SK-N-SH treated with all-trans-retinoic acid at 6 μM for 48 hours (cell line): ENCODE measurements around the gene NUB1.

Experiments
- ESRRG ChIP-seq: fragments of 250-450 bp; sonication (Bioruptor Pico); IDR thresholded peaks from 2 replicates; pipeline ENCODE4 v1.6.1; 2021; ENCODE audit warnings: mild to moderate bottlenecking
- PPARA ChIP-seq: fragments of 250-450 bp; sonication (Bioruptor Pico); IDR thresholded peaks from 2 replicates; pipeline ENCODE4 v1.5.0; 2020; ENCODE audit warnings: mild to moderate bottlenecking, borderline replicate concordance
- TOX ChIP-seq: fragments of 250-450 bp; sonication (Bioruptor Pico); IDR thresholded peaks from 2 replicates; pipeline ENCODE4 v1.8.0; 2021; ENCODE audit warnings: mild to moderate bottlenecking, moderate library complexity, borderline replicate concordance
- ZC3H10 ChIP-seq: fragments of 250-450 bp; sonication (Bioruptor Pico); IDR thresholded peaks from 2 replicates; pipeline ENCODE4 v1.5.1; 2021; ENCODE audit warnings: mild to moderate bottlenecking, moderate library complexity
- ZNF70 ChIP-seq: fragments of 450-650 bp; formaldehyde crosslinking; IDR thresholded peaks from 2 replicates; pipeline ENCODE4 v1.5.0; 2020; ENCODE audit warnings: mild to moderate bottlenecking, moderate library complexity
- ZNF8 ChIP-seq: fragments of 450-650 bp; formaldehyde crosslinking; IDR thresholded peaks from 2 replicates; pipeline ENCODE4 v1.5.0; 2020; ENCODE audit warnings: mild to moderate bottlenecking, moderate library complexity
- TF ChIP-seq, protein P1 (sequence below): fragments of 250-450 bp; sonication (Bioruptor Pico); IDR thresholded peaks from 2 replicates; pipeline ENCODE4 v1.5.1; 2020; ENCODE audit warnings: low read depth, mild to moderate bottlenecking, moderate library complexity

DNA sequence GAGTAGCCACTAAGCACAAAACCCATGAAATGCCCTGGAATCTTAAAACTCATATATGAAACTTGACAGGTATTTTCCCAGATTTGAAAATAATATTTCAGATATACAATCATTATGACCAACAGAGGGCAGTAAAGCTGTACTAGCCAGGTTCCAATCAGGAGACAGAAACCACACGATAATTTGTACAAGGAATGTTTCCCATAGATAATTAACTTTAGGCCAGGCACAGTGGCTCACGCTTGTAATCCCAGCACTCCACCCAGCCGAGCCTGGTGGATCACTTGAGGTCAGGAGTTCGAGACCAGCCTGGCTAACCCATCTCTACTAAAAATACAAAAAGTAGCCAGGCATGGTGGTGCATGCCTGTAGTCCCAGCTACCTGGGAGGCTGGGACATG, 31.0 kb upstream of the NUB1 start:
- TF ChIP-seq, protein P1, sequence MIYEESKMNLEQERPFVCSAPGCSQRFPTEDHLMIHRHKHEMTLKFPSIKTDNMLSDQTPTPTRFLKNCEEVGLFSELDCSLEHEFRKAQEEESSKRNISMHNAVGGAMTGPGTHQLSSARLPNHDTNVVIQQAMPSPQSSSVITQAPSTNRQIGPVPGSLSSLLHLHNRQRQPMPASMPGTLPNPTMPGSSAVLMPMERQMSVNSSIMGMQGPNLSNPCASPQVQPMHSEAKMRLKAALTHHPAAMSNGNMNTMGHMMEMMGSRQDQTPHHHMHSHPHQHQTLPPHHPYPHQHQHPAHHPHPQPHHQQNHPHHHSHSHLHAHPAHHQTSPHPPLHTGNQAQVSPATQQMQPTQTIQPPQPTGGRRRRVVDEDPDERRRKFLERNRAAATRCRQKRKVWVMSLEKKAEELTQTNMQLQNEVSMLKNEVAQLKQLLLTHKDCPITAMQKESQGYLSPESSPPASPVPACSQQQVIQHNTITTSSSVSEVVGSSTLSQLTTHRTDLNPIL (CRISPR knock-in tag), result no peak
- TF ChIP-seq ZNF70 (no peak), TOX (CRISPR knock-in tag) (no peak), ZC3H10 (CRISPR knock-in tag) (no peak), PPARA (CRISPR knock-in tag) (no peak), ZNF8 (no peak), ESRRG (CRISPR knock-in tag) (no peak)
